Activated CD4-positive, alpha-beta memory T cell treated with anti-CD3 and anti-CD28 coated beads for 36 hours (primary cell): ENCODE measurements around the gene CCDC152. TPM values are rescaled to one million over a fixed set of nuclear protein-coding genes. Genes with fewer than 3 reads are reported as not detected.
"Not testable (repeated sequence)": the region's sequence is repeated elsewhere in the genome, so short reads cannot be mapped to it uniquely, and the experiment has no call there.

ENCODE experiments used
- CTCF ChIA-PET: fragments of 350-600 bp; sonication (Branson Sonifier 250); formaldehyde crosslinking; loops from one replicate; lab custom pipeline; 2021; ENCODE audit warnings: antibody characterized with exemption, inconsistent platforms; lab: Charles Lee
- POLR2A ChIA-PET: fragments of 350-600 bp; sonication (Branson Sonifier 250); formaldehyde crosslinking; loops from one replicate; lab custom pipeline; 2021; ENCODE audit warnings: antibody characterized with exemption; lab: Charles Lee
- DNase-seq: peaks from one replicate; pipeline ENCODE4 v3.0.0-alpha.2; 2020
- H3K27ac Mint-ChIP-seq: one replicate; pipeline ENCODE4 v1.8.0; 2021; ENCODE audit warnings: mixed read lengths
- H3K27me3 Mint-ChIP-seq: one replicate; pipeline ENCODE4 v1.8.0; 2021; ENCODE audit warnings: mixed read lengths
- H3K36me3 Mint-ChIP-seq: one replicate; pipeline ENCODE4 v1.8.0; 2021; ENCODE audit warnings: mixed read lengths
- H3K4me1 Mint-ChIP-seq: one replicate; pipeline ENCODE4 v1.8.0; 2021; ENCODE audit warnings: low read depth, mixed read lengths
- H3K4me3 Mint-ChIP-seq: one replicate; pipeline ENCODE4 v1.8.0; 2021; ENCODE audit warnings: mild to moderate bottlenecking, mixed read lengths
- H3K9me3 Mint-ChIP-seq: one replicate; pipeline ENCODE4 v1.8.0; 2021; ENCODE audit warnings: mixed read lengths
- intact Hi-C: fragments of 100-400 bp; cut with micrococcal nuclease; formaldehyde crosslinking; loops from one replicate; pipeline ENCODE4 v1.15.1; 2023
- total RNA-seq, 2 experiments: library from RNA; stranded (reverse); gene quantifications; one replicate each; pipeline ENCODE4 v1.2.3, GENCODE V29; 2021

Gene CCDC152
- total RNA-seq, 2 experiments from 2014 or later, result 6.2 to 6.7 TPM

GRCh38 chr5:42806701-42807262, 50.2 kb downstream of the CCDC152 start:
- Mint-ChIP-seq H3K4me1 (peaks cover 1% of the 10 kb centered on the region), H3K4me3 (no peak overlapping the region), H3K27ac (no peak overlapping the region), H3K9me3 (no peaks in the 10 kb centered on the region), H3K36me3 (no peaks in the 10 kb centered on the region), H3K27me3 (no peaks in the 10 kb centered on the region)
- CTCF ChIA-PET, result no interaction called here
- DNase-seq, result no peak
- POLR2A ChIA-PET, result no interaction called here
- intact Hi-C loops, result no loop called here

GRCh38 chr5:42807722-42808447, 51.3 kb downstream of the CCDC152 start:
- Mint-ChIP-seq H3K9me3 (no peaks in the 10 kb centered on the region), H3K27ac (no peak overlapping the region), H3K4me1 (peaks cover 2% of the 10 kb centered on the region), H3K27me3 (no peaks in the 10 kb centered on the region), H3K36me3 (no peaks in the 10 kb centered on the region), H3K4me3 (no peak overlapping the region)
- ChIA-PET CTCF (interaction anchor here (1.0 kb wide), 1 partner anchor 82 kb away, joined by 3 read pairs; no protein-coding TSS in a partner anchor), POLR2A (no interaction called here)
- no peak for DNase-seq
- intact Hi-C loops, result no loop called here

GRCh38 chr5:42808888-42809611, 52.4 kb downstream of the CCDC152 start:
- no peaks in the 10 kb centered on the region for H3K36me3 Mint-ChIP-seq
- ChIA-PET POLR2A (no interaction called here), CTCF (interaction anchor here (1.0 kb wide), 1 partner anchor 81 kb away, joined by 3 read pairs; no protein-coding TSS in a partner anchor)
- H3K27ac Mint-ChIP-seq, result no peak overlapping the region
- no peak for DNase-seq
- H3K4me3 Mint-ChIP-seq, result no peak overlapping the region
- intact Hi-C loops, result no loop called here
- no peaks in the 10 kb centered on the region for H3K9me3 Mint-ChIP-seq
- peaks cover 2% of the 10 kb centered on the region for H3K4me1 Mint-ChIP-seq
- H3K27me3 Mint-ChIP-seq, result no peaks in the 10 kb centered on the region

- CTCF ChIA-PET, result interaction anchor here (0.7 to 1.0 kb wide), 2 partner anchors 388 to 967 kb away, joined by 3 read pairs; no protein-coding TSS in a partner anchor
- intact Hi-C loops, result no loop called here
- POLR2A ChIA-PET, result no interaction called here
- peaks cover 2% of the 10 kb centered on the region for H3K4me1 Mint-ChIP-seq
- no peak for DNase-seq
- no peak overlapping the region for H3K27ac Mint-ChIP-seq
- H3K9me3 Mint-ChIP-seq, result no peaks in the 10 kb centered on the region
- no peaks in the 10 kb centered on the region for H3K36me3 Mint-ChIP-seq
- H3K27me3 Mint-ChIP-seq, result peaks cover 1% of the 10 kb centered on the region
- H3K4me3 Mint-ChIP-seq, result no peak overlapping the region
Measured at GRCh38 chr5:42810834-42811590, 54.4 kb downstream of the CCDC152 start.

GRCh38 chr5:42811591-42812446, 55.2 kb downstream of the CCDC152 start, which contains the start of gene SELENOP:
SELENOP (minus strand) TSS chr5:42811892; CDS start chr5:42808353, 3,539 bp downstream.
- ChIA-PET CTCF (interaction anchor here (0.7 kb wide), 1 partner anchor 968 kb away, joined by 3 read pairs; no protein-coding TSS in a partner anchor), POLR2A (no interaction called here)
- DNase-seq, result no peak
- intact Hi-C loops, result no loop called here
- Mint-ChIP-seq H3K4me3 (no peak within 1 kb of the TSS), H3K4me1 (peaks cover 2% of the 10 kb centered on the region), H3K9me3 (no peaks in the 10 kb centered on the region), H3K27me3 (peaks cover 1% of the 10 kb centered on the region), H3K36me3 (no peaks in the 10 kb centered on the region), H3K27ac (no peak within 1 kb of the TSS)

- intact Hi-C loops, result no loop called here
- Mint-ChIP-seq H3K9me3 (no peaks in the 10 kb centered on the region), H3K27me3 (peaks cover 1% of the 10 kb centered on the region), H3K4me3 (no peak overlapping the region), H3K4me1 (peaks cover 2% of the 10 kb centered on the region), H3K27ac (no peak overlapping the region), H3K36me3 (no peaks in the 10 kb centered on the region)
- no peak for DNase-seq
- CTCF ChIA-PET, result no interaction called here
- POLR2A ChIA-PET, result no interaction called here
Measured at GRCh38 chr5:42812620-42813019, 56.0 kb downstream of the CCDC152 start.

DNA sequence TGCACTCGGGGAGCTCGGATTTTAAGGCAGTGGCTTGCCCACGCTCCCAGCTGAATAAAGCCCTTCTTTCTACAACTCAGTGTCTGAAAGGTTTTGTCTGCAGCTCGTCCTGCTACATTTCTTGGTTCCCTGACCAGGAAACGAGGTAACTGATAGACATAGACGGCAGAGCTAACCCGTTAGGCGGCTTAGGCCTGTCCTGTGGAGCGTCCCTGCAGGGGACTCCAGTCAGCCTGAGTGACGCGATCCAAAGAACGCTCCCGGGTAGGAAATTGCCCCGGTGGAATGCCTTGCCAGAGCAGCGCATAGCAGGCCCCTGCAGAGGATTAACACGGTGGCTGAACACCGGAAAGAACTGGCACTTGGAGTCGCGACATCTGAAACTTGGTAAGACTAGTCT, 56.9 kb downstream of the CCDC152 start:
- Mint-ChIP-seq H3K4me1 (peaks cover 2% of the 10 kb centered on the region), H3K9me3 (no peaks in the 10 kb centered on the region), H3K27me3 (peaks cover 1% of the 10 kb centered on the region), H3K4me3 (no peak overlapping the region), H3K27ac (no peak overlapping the region), H3K36me3 (no peaks in the 10 kb centered on the region)
- no peak for DNase-seq
- intact Hi-C loops, result no loop called here
- CTCF ChIA-PET, result no interaction called here
- POLR2A ChIA-PET, result no interaction called here

GRCh38 chr5:42816546-42816945, 59.9 kb downstream of the CCDC152 start:
- H3K9me3 Mint-ChIP-seq, H3K27ac Mint-ChIP-seq, H3K36me3 Mint-ChIP-seq, H3K4me3 Mint-ChIP-seq, POLR2A ChIA-PET, H3K27me3 Mint-ChIP-seq, H3K4me1 Mint-ChIP-seq, intact Hi-C loops, DNase-seq: not testable (repeated sequence)
- CTCF ChIA-PET, result interaction anchor here (1.0 kb wide), 1 partner anchor 9 kb away, joined by 3 read pairs; no protein-coding TSS in a partner anchor

GRCh38 chr5:42819745-42820144, 63.1 kb downstream of the CCDC152 start:
- ChIA-PET POLR2A (no interaction called here), CTCF (interaction anchor here (1.4 kb wide), 1 partner anchor 70 kb away, joined by 3 read pairs; no protein-coding TSS in a partner anchor)
- H3K36me3 Mint-ChIP-seq, result no peaks in the 10 kb centered on the region
- H3K9me3 Mint-ChIP-seq, result no peaks in the 10 kb centered on the region
- no peaks in the 10 kb centered on the region for H3K27me3 Mint-ChIP-seq
- no peak overlapping the region for H3K4me3 Mint-ChIP-seq
- no peak overlapping the region for H3K27ac Mint-ChIP-seq
- no peaks in the 10 kb centered on the region for H3K4me1 Mint-ChIP-seq
- DNase-seq, result no peak
- intact Hi-C loops, result no loop called here

- ChIA-PET POLR2A (no interaction called here), CTCF (no interaction called here)
- H3K27ac Mint-ChIP-seq, result no peak overlapping the region
- H3K9me3 Mint-ChIP-seq, result no peaks in the 10 kb centered on the region
- DNase-seq, result no peak
- no peak overlapping the region for H3K4me3 Mint-ChIP-seq
- no peaks in the 10 kb centered on the region for H3K36me3 Mint-ChIP-seq
- intact Hi-C loops, result no loop called here
- no peaks in the 10 kb centered on the region for H3K27me3 Mint-ChIP-seq
- no peaks in the 10 kb centered on the region for H3K4me1 Mint-ChIP-seq
Measured at GRCh38 chr5:42822548-42822947, 65.9 kb downstream of the CCDC152 start.

DNA sequence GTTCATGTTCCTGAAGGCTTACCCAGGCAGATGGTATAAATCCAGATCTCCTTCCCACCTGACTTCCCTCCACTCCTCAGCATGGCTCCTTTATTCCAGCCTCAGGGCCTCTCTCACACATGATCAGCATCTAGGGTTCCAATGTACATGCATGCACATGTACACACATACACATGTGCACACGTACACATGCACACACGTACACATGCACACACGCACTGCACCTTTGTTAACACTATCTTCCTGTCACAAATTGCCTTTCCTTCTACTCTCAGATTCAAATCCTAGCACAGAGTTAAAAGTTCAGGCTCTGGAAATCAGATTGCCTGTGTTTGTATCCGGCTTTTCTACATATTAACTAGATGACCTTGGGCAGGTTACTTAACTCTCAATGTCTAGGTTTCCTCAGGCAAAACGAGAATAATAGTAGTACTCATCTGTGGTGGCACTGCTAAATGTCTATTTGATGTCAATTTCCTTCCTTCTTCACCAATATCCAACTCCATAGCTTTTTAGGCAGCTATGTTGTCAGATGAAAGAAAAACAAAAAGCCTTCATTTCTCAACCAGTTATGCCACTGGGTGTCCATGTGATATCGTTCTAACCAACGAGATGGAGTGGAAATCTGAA, 67.8 kb downstream of the CCDC152 start:
- intact Hi-C loops, result no loop called here
- DNase-seq, result no peak
- Mint-ChIP-seq H3K27ac (no peak overlapping the region), H3K36me3 (no peaks in the 10 kb centered on the region), H3K9me3 (no peaks in the 10 kb centered on the region), H3K27me3 (no peaks in the 10 kb centered on the region), H3K4me3 (no peak overlapping the region), H3K4me1 (no peaks in the 10 kb centered on the region)
- POLR2A ChIA-PET, result no interaction called here
- CTCF ChIA-PET, result no interaction called here
